Stimulated activated CD8-positive, alpha-beta memory T cell treated with anti-CD3 and anti-CD28 coated beads, Interleukin-7, amount 100 ng/mL, for 48 hours (primary cell): ENCODE measurements around the gene BSND.

Experiments
- DNase-seq, 2 donors: peaks; one replicate each; pipeline ENCODE4 v3.0.0-alpha.2; 2020; ENCODE audit warnings: low read depth in 1 of 2; ENCODE audit errors: extremely low read depth in 1 of 2

Gene BSND

DNA sequence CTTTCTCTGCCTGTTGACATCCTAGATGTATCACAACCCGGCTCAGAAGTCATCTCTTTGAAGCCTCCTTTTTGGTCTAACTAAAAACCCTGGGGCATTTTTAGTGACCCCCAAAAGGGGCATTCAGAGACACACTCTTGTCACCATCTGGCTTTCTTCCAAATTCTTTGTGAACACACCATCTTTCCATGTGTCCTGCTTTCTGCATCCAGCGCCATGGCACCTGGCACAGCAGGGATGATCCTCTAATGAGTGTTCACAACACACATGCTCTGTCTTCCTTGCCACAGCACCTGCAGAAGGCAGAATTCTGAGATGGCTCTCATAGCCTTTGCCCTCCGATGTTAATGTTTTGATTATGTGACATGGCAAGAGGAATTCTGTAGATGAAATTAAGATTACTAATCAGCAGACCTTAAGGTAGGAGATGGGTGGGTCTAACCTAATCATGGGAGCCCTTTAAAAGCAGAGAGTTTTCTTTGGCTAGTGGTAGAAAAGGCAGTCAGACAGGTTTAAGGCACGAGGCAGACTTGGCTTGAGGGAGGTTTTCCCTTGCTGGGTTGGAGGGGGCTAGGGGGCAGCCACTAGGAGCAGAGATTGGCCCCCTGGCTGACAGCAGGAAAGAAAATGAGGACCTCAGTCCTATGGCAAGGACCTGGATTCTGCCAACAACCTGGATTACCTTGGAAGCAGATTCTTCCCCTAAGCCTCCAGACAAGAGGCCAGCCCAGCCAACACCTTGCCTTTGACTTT lies 23.2 kb upstream of the BSND start:
- DNase-seq: no peak

DNA sequence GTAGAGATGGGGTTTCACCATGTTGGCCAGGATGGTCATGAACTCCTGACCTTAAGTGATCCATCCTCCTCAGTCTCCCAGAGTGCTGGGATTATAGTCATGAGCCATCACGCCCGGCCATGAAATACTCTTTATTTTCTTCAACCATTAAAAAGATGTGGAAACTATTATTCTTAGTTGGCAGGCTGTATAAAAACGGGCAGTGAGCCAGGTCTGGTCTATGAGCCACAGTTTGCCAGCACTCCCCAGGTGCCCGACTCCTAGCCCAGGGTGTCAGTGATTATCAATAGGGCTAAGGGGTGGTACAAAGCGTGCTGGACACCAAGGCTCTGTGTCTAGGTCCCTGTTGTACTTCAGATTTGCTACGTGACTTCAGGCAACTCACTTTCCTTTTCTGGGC lies 22.0 kb upstream of the BSND start:
- DNase-seq: no peak

DNA sequence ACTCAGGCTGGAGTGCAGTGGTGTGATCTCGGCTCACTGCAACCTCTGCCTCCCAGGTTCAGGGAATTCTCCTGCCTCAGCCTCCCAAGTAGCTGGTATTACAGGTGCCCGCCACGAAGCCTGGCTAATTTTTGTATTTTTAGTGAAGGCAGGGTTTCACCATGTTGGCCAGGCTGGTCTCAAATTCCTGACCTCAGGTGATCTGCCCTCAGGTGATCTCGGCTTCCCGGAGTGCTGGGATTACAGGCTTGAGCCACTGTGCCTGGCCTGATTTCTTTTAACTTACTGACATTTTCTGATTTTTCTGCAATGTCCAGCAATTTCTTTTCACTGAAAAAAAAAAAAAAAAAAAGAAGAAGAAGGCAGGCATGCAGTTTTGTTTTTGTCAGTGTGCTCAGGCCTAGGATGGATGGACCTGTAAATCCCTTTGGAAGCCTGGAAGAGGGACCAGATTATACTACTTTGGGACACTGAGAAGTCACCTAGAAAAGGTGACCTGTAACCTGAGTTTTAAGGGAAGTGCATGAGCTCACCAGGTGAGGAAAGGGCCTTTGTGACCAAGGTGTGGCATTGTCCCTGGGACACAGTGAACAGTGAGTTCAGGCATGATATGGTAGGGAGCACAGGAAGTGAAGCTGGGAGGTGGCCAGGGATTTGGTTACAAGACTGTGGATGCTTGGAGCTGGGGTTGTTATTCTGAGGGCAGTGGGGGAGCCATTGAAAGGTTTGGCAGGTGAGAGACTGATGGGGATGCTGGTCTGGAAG lies 21.0 kb upstream of the BSND start:
- DNase-seq: no peak

DNA sequence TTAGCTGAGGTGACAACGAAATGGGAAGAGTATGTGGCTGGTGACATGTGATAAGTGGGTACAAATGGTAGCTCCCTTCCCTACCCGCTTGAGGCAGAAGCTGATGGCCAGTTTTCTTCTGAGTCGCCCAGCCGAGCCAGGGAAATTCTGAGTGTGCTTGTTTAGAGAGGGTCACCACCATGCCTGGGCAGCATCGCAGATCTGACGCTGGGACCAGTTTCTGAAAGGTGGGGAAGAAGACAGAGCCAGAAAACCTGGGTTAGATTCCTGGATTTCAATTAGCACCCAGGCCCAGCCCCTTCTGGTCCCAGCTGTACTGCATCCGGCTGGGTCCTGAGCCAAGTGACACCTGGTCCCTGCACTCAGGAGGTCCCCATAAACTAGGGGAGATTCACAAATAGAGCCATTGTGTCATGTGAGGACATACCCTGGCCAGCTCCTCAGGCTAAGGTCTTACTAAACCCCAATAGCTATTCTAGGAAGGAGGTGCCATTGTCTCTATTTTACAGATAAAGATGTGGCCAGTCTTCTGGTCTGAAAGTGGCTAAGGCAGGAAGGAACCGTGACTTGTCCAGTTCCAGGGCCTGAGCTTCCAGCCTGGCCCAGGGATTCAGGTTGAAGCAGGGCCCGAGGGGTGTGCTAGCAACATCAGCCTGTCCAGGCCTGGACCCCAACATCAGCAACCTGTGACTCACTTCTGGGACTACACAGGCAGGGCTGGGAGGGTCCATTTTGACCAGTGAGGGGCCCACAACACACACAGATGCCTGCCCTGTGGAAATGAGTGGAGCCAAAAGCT lies 20.0 kb upstream of the BSND start:
- no peak for DNase-seq

DNA sequence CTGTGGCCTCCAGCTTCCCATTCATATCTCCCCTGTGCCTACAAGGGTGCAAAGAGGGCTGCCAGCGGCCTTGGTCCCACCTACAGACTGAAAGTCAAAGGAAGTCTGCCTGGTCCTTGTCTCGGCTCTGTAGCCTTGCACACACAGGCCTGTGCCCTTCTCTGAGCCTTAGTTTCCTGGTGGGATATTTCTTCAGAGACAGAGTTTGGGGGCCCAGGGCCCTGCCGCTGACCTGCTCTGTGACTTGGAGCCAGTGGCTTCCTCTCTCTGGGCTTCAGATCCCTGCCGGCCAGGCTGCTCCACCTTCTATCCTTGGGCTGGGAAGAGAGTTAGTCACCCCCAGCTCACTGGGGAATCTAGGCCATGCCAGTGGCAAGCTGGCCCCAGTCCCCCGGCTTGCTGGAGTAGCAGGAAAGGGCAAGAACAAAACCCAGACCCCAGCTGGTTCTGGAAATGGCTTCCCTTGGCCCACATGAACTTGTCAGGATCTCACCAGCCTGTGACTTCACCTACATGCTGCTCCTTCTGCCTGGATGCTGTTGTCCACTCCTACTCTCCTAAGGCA lies 19.3 kb upstream of the BSND start:
- no peak for DNase-seq

DNA sequence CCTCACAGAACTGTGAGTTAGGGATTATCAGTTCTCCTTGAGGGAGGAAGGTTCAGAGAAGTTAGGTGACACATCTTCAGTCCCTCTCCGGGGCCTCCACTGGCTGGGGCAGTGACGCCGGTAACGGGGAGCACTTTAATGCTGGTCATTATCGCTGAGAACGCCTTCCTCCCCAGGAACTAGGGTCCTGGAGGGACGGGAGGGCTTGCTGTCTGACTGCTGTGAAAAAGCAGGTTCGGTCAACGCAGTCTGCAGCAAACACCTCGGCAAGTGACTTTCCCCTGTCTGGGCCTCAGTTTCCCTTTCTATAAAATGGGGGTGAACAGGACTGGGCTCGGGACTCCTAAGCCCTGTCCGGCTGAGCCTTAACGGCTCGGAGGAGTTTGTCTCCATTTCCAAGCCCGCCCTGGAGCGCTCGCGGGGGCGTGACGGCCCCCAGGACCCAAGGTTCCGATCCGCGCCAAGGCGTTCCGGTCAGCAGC lies 18.6 kb upstream of the BSND start:
- DNase-seq: no peak

DNA sequence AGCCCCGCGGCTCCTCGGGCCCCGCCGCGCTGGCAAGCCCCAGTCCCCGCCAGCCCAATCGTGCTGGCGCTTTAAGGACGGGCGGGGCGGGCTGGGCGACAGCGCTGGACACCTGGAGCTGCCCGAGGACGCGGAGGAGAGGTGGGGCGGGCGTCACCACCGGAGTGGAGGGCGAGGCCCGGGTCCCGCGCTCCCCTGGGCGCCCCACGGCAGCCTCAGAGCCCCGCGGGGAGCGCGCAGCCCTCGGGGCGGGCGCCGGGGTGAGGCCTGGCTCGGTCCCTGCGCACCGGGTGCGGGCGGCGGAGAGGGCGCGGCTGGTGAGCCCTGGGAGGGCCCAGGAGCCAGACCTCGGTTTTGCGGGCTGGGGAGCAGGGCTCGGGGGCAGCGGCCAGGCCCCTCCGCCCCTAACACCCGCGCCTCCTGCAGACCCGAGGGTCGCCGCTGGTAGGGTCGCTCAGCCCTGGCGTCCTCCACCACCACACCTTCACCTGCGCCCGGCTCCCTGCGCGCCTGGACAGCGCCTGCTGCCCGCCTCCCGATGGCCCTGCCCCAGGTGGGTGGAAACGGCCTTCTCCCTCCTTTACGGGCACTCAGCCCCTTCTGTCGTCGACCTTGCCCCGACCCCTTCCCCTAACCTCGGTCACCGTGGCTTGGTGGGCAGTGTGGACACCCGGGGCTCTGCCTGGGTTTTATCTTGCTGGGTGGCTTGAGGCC lies 18.0 kb upstream of the BSND start, which contains the start of gene TMEM61:
Gene TMEM61, plus strand, starts transcription at position 101 of the 714 bp plus-strand sequence. Its CDS starts 438 bp downstream, at position 539.
- DNase-seq: no peak

DNA sequence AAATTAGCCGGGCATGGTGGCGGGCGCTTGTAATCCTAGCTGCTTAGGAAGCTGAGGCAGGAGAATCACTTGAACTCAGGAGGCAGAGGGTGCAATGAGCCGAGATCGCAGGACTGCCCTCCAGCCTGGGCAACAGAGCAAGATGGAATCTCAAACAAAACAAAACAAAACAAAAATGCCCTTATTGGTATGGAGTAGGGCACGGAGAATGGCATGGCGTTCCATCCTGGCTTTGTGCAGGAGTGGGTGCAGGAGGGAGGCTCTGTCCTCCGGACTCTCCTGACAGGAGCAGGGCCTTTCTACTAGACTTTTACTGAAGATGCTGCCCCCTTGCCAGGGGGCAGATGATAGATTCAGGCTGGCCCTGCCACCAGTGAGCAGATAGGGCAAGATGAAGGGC lies 17.3 kb upstream of the BSND start:
- DNase-seq: no peak

DNA sequence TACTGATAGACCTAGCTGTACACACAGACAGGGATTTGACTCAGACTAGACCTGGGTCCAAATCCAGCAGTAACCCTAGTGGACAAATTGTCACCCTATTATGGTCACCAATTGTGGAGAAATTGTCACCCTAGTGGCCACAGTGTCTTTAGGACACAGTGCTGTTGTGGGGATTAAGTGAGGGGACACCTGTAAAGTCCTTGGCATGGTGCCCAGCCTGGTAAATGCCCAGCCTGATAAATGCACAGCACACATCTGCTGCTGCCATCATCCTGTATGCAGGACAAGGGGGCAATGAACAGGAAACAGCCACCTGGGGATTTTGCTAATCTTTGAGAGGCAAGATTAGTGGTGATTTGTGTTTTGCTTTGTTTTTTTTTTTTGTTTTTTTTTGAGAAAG lies 16.0 kb upstream of the BSND start:
- DNase-seq: no peak

DNA sequence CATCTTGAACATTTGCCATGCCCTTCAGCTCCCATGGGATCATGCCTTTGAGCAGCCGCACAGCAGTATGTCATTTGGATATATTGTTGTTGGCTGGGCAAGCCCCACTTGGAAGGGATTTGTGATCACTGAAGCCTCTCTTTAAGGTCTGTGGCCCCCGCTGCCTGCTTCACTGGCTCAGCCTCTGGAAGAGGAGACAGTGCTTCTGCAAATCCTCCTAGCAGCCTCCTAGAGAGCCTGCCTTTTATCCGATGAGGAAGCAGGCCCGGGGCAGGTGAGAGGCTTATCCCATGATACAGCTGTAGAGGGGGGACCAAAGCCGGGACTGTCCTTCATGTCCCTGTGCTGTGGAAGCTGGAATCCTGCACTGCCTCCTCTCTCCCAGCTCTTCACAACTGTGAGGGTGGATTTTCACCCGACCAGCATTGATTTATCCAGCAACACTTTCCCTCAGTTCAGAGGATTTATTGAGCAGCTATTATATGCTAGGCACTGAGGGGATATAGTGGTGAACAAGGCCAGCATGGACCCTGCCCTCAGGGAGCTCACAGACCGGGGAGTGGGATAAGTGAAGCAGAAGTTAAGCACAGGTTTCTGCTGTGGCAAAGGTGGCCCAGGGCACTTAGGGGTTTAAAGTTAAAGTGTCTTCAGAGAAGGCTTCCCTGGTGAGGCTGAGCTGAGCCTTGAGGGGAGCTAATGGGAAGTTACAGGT lies 14.4 kb upstream of the BSND start:
- no peak for DNase-seq

DNA sequence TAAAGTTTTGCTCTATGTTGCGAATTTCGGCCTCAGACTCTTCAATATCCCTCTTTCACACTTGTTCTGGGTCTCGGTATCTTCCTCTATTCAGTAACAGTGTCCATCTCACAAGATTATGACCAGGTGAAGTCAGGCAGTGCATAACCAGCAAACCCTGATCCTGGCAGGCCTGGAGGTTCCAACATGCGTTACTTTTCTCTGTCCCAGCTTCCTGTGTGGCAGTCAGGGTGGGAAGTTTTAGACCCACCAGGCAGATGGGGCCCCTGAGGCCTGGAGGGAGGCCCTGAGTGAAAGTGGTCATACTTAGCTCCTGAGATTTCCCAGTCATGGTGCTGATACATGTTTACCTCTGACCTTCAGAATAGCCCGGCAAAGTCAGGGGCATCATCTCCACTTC lies 13.2 kb upstream of the BSND start:
- no peak for DNase-seq

DNA sequence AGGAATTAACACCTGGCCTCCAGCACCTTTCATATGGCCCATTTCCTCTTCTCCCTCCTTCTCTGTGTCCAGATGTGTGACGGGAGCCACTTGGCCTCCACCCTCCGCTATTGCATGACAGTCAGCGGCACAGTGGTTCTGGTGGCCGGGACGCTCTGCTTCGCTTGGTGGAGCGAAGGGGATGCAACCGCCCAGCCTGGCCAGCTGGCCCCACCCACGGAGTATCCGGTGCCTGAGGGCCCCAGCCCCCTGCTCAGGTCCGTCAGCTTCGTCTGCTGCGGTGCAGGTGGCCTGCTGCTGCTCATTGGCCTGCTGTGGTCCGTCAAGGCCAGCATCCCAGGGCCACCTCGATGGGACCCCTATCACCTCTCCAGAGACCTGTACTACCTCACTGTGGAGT lies 12.7 kb upstream of the BSND start:
- no peak for DNase-seq

DNA sequence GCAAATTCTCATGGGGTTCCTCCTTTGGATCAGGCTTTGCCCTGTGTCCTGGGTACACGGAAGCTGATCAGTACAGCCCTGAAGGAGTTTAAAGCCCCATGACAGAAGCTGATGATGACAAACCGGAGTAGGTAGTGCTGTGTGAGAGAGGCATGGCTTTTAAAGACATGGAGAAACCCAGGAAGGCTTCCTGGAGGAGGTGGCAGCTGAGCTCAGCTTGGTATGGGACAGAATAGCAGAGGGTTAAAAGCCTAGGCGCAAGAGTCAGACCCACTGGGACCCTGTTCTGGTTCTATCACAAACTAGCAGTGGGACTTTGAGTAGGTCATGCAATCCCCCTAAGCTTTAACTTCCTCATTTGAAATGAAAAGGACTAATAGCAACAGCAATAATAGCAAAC lies 12.2 kb upstream of the BSND start:
- no peak for DNase-seq

DNA sequence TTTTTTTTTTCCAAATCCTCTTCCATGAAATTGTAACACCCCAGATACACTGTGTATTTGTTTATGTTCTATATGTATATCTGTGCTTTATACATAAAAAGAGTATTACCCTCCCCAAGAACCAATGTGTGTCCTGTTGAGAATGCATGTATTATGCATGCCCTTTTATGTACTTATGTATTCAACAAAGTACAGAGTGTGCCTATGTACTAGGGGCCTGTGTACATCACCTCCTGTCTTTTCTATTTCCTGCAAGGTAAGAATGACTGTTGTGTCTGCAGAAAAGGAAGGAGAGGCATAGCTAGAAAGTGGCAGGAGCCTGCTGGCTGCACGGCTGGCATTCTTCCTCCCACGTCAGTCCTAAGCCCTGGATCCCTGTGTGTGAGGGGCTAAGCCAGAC lies 11.3 kb upstream of the BSND start:
- no peak for DNase-seq

DNA sequence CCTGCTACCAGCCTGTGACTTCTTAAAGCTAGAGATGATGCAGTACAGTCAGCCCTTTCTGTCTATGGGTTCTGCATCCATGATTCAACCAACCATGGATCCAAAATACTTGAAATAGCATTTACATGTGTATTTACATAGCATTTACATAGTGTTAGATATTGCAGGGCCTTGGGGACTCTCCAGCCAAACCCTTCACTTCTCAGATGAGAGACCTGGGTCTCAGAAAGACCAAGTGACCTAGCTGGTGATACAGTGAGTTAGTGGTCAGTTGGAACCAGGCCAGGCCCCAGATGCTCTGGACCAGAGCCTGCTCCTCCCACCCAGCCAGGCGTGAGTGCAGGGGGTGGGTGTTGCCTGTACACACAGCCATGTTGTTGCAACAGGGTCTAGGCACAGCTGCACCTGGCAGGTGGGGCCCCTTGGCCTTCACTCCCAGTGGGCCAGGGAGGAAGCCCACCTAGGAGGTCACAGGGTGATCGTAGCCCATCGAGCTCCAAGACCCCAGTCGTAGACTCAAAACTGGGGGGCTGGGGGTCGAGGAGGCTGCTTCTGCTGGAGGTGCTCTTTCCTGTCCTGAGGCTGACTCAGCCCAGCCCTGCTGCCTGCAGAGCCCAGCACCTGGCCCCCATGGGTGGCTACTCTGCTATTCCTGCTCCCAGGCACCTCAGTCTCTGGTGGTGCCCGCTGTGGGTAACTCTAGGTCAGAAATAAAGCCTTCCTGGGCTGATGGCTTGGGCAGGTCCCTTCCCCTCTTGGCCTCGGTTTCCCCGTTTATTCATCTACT lies 10.6 kb upstream of the BSND start:
- no peak for DNase-seq

DNA sequence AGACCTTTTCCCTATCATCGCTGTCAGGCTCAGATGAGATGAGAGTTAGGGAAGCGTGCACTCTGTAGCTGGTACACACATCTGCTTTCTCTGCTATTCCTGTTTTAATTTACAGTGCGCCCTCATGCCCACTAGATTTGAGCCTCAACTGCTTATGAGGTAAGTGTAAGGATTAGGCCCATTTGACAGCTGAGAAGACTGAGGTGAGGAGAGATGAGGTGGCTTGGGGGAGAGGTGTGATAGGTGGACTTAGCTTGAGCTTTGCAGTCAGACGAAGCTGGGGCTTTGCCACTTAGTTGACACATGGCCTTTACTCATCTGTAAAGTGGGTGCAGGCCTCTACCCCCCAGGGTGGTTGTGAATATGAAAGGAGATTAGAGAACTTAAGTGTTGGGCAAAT lies 9.8 kb upstream of the BSND start:
- DNase-seq: no peak

DNA sequence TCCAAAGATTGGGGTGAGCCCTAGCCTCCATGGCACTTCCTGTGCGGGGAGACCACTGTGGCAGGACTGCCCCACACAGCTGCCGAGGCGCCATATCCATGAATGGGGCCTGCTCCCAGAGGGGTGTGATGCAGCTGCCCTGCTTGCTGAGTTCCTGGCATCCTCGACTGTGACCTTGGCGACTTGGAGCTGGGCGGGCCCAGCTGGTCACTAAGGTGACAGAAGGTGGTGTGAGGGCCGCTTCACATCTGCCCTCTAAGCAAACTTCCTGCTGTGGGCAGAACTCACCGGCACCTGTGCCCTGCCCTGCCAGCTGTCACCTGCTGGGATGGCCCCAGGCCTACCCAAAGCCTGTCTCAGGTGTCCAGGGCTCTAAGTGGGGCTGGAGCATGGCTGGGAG lies 9.3 kb upstream of the BSND start:
- DNase-seq: no peak

DNA sequence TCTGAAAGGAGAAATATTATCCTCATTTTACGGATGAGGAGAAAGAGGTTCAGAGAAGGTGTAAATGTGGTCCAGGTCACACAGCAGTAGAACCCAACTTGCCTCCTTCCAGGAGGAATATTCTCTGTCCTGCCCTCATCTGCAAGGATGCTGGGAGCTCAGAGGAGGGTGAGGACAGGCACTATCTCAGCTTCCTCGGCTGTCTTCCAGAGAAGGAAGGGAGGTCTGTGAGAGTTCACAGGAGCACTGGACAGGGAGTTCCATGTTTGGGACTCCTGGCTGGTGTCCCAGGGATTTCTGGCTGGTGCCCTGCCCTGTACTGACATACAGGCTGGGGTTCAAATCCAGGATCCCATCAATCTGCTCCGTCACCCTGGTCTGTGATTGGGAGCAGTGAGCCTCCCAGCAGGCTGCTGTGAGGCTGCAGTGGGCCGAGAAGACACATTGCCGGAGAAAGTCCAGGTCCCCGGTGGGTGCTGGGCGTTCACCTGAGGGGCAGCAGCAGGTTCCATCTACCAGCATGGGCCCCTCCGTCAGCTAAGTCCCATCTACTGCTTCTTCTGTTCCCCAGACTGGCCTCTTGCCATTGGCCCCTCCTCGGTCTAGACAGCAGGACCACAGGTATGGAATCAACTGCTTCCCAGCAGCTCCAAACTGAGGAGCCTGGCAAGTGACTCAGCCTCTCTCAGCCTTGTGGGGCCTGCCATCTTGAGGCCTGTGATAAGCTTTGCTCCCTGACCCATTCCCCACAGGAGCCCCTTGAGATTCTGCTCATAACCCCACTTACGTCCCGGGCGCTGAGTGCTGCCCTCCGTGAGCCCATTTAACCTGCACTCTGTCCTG lies 8.5 kb upstream of the BSND start:
- DNase-seq: no peak
